IMR-90 (cell line): ENCODE measurements around the gene GABRG2. TPM values are rescaled to one million over a fixed set of nuclear protein-coding genes. Genes with fewer than 3 reads are reported as not detected.

ENCODE experiments used
- ATAC-seq: fragments of 200-7000 bp; cut with Tn5 transposase; 2 replicates; pipeline ENCODE4 v1.9.1; 2020; ENCODE audit warnings: low read depth, mild to moderate bottlenecking, moderate library complexity
- BruUV-seq: library from RNA; stranded (reverse); fragments of 400-500 nt; replicated peaks from 2 replicates; lab custom pipeline; 2021; lab: Mats Ljungman, UMichigan
- CTCF ChIA-PET: fragments of 300-600 bp; formaldehyde crosslinking; extraction: SDS; loops from one replicate; lab custom pipeline; 2021; ENCODE audit warnings: antibody characterized with exemption; lab: Yijun Ruan, JAX
- POLR2A ChIA-PET: fragments of 300-600 bp; sonication (Branson Sonifier 250); formaldehyde crosslinking; loops from one replicate; lab custom pipeline; 2022; ENCODE audit warnings: antibody characterized with exemption; ENCODE audit not compliant: unreplicated experiment; lab: Charles Lee
- DNase-seq: peaks from one replicate; pipeline ENCODE4 v3.0.0; 2013
- H2AFZ ChIP-seq: replicated peaks from 2 replicates; pipeline ENCODE3; 2013; ENCODE audit warnings: low read length, mild to moderate bottlenecking; ENCODE audit not compliant: poor library complexity
- H2AK5ac ChIP-seq: 2 replicates; pipeline ENCODE4 v1.6.1; 2013; ENCODE audit warnings: low read depth, low read length, inconsistent platforms
- H2AK9ac ChIP-seq: replicated peaks from 2 replicates; pipeline ENCODE3; 2013; ENCODE audit warnings: mild to moderate bottlenecking, low read depth, low read length, moderate library complexity; ENCODE audit not compliant: poor library complexity
- H2BK120ac ChIP-seq: 2 replicates; pipeline ENCODE4 v1.6.1; 2013; ENCODE audit warnings: low read depth, low read length, inconsistent platforms
- H2BK15ac ChIP-seq: 3 replicates; pipeline ENCODE4 v1.6.1; 2013; ENCODE audit warnings: low read depth, low read length, inconsistent platforms
- H2BK20ac ChIP-seq: 2 replicates; pipeline ENCODE4 v1.6.1; 2013; ENCODE audit warnings: low read depth, mild to moderate bottlenecking, inconsistent platforms, low read length, moderate library complexity
- H2BK5ac ChIP-seq: 2 replicates; pipeline ENCODE4 v1.6.1; 2013; ENCODE audit warnings: mild to moderate bottlenecking, low read depth, low read length, inconsistent platforms; ENCODE audit not compliant: poor library complexity, severe bottlenecking
- H3K14ac ChIP-seq: replicated peaks from 2 replicates; pipeline ENCODE4 v1.6.1; 2013; ENCODE audit warnings: low read depth, low read length, inconsistent platforms
- H3K18ac ChIP-seq: 2 replicates; pipeline ENCODE4 v1.6.1; 2013; ENCODE audit warnings: low read depth, low read length, control low read depth
- H3K23ac ChIP-seq: 2 replicates; pipeline ENCODE4 v1.6.1; 2013; ENCODE audit warnings: low read depth, low read length, inconsistent platforms
- H3K27ac ChIP-seq: 2 replicates; pipeline ENCODE4 v1.5.1; 2013; ENCODE audit warnings: mild to moderate bottlenecking, control low read depth, low read length; ENCODE audit not compliant: insufficient read depth
- H3K27me3 ChIP-seq: 2 replicates; pipeline ENCODE4 v1.6.1; 2013; ENCODE audit warnings: low read length; ENCODE audit not compliant: control insufficient read depth, insufficient read depth
- H3K36me3 ChIP-seq: 2 replicates; pipeline ENCODE4 v1.6.1; 2013; ENCODE audit warnings: low read length, mixed read lengths; ENCODE audit not compliant: control insufficient read depth, insufficient read depth
- H3K4ac ChIP-seq: 2 replicates; pipeline ENCODE4 v1.6.1; 2013; ENCODE audit warnings: low read depth, low read length, inconsistent platforms
- H3K4me1 ChIP-seq: 2 replicates; pipeline ENCODE4 v1.6.1; 2013; ENCODE audit warnings: low read length, mixed read lengths; ENCODE audit not compliant: control insufficient read depth, insufficient read depth
- H3K4me2 ChIP-seq: 2 replicates; pipeline ENCODE4 v1.6.1; 2013; ENCODE audit warnings: low read depth, mild to moderate bottlenecking, control low read depth, low read length, moderate library complexity
- H3K4me3 ChIP-seq: 2 replicates; pipeline ENCODE4 v1.5.1; 2013; ENCODE audit warnings: low read depth, mild to moderate bottlenecking, control low read depth, low read length, moderate library complexity; ENCODE audit not compliant: insufficient read depth
- H3K56ac ChIP-seq: 2 replicates; pipeline ENCODE4 v1.6.1; 2013; ENCODE audit warnings: low read length, inconsistent platforms; ENCODE audit not compliant: insufficient read depth; ENCODE audit errors: extremely low read depth
- H3K79me1 ChIP-seq, 2 experiments: 2 replicates each; pipeline ENCODE4 v1.6.1; 2013; ENCODE audit warnings: low read length in 2 of 2, inconsistent platforms in 1 of 2, low read depth in 1 of 2
- H3K9ac ChIP-seq: 2 replicates; pipeline ENCODE4 v1.6.1; 2013; ENCODE audit warnings: low read depth, low read length, control low read depth
- H3K9me1 ChIP-seq: 2 replicates; pipeline ENCODE4 v1.6.1; 2013; ENCODE audit warnings: low read length, inconsistent platforms; ENCODE audit not compliant: insufficient read depth
- H3K9me3 ChIP-seq: 2 replicates; pipeline ENCODE4 v1.6.1; 2013; ENCODE audit warnings: low read length; ENCODE audit not compliant: control insufficient read depth, insufficient read depth
- H4K20me1 ChIP-seq: 2 replicates; pipeline ENCODE4 v1.6.1; 2013; ENCODE audit warnings: low read length, inconsistent platforms; ENCODE audit not compliant: insufficient read depth
- H4K5ac ChIP-seq: 2 replicates; pipeline ENCODE4 v1.6.1; 2013; ENCODE audit warnings: mild to moderate bottlenecking, low read depth, low read length, control low read depth
- H4K8ac ChIP-seq, 2 experiments: 2 replicates each; pipeline ENCODE4 v1.6.1; 2013; ENCODE audit warnings: low read depth in 2 of 2, low read length in 2 of 2, control low read depth in 1 of 2, inconsistent platforms in 1 of 2
- H4K91ac ChIP-seq: 2 replicates; pipeline ENCODE4 v1.6.1; 2013; ENCODE audit warnings: low read depth, low read length, inconsistent platforms; ENCODE audit not compliant: insufficient read depth
- BHLHE40 ChIP-seq: fragments of 150-350 bp; IDR thresholded peaks from 2 replicates; pipeline ENCODE4 v1.6.1; 2016; ENCODE audit warnings: mild to moderate bottlenecking, low read depth, low read length
- CHD1 ChIP-seq: IDR thresholded peaks from 2 replicates; pipeline ENCODE4 v1.6.1; 2012; ENCODE audit warnings: low read depth, low read length, improper control_type of control experiment
- MAFK ChIP-seq: IDR thresholded peaks from 2 replicates; pipeline ENCODE4 v1.6.1; 2012; ENCODE audit warnings: low read depth, low read length, improper control_type of control experiment
- MAZ ChIP-seq: IDR thresholded peaks from 2 replicates; pipeline ENCODE4 v1.6.1; 2012; ENCODE audit warnings: low read depth, mild to moderate bottlenecking, low read length, improper control_type of control experiment, moderate library complexity, borderline replicate concordance
- NFE2L2 ChIP-seq: fragments of 150-350 bp; IDR thresholded peaks from 2 replicates; pipeline ENCODE4 v1.6.1; 2016; ENCODE audit warnings: low read depth, mild to moderate bottlenecking, low read length
- POLR2A ChIP-seq: IDR thresholded peaks from 2 replicates; pipeline ENCODE4 v1.6.1; 2012; ENCODE audit warnings: mild to moderate bottlenecking, low read depth, low read length
- RAD21 ChIP-seq: IDR thresholded peaks from 2 replicates; pipeline ENCODE4 v1.6.1; 2012; ENCODE audit warnings: low read length, improper control_type of control experiment
- RFX5 ChIP-seq: IDR thresholded peaks from 2 replicates; pipeline ENCODE4 v1.8.0; 2012; ENCODE audit warnings: low read depth, mild to moderate bottlenecking, low read length, moderate library complexity
- SMC3 ChIP-seq: fragments of 150-350 bp; IDR thresholded peaks from 2 replicates; pipeline ENCODE4 v1.6.1; 2016; ENCODE audit warnings: low read depth, mild to moderate bottlenecking, antibody characterized with exemption, low read length, moderate library complexity
- WGBS, 2 experiments: methylation state at CpG; one replicate each; pipeline versions ENCODE4 v1.1.5 to v1.1.7; 2013; ENCODE audit warnings: missing lambda C conversion rate in 2 of 2; ENCODE audit not compliant: insufficient read length in 1 of 2; ENCODE audit errors: extremely low coverage in 2 of 2; 5-methylcytosine and 5-hydroxymethylcytosine counted together
- dilution Hi-C: fragments of 300-500 bp; cut with HindIII; formaldehyde crosslinking; loops from one replicate; pipeline ENCODE4 v1.14.3; 2018; ENCODE audit warnings: low sequenced_read_pairs; ENCODE audit not compliant: unreplicated experiment
- in situ Hi-C: fragments of 300-500 bp; cut with MboI; formaldehyde crosslinking; loops from 3 replicates; pipeline ENCODE4 v1.14.3; 2019; ENCODE audit warnings: low sequenced_read_pairs, inconsistent platforms, mixed read lengths
- intact Hi-C: fragments of 100-400 bp; cut with micrococcal nuclease; formaldehyde crosslinking; loops from 2 replicates; pipeline ENCODE4 v1.10.0; 2022
- polyA plus RNA-seq, 3 experiments: library from polyadenylated mRNA; depleted of rRNA; stranded (reverse); fragments of >200 nt; gene quantifications; 2 replicates each; pipeline ENCODE4 v1.2.3, GENCODE V29; 2012; ENCODE audit warnings: low replicate concordance in 1 of 3
- total RNA-seq: library from RNA; depleted of rRNA; stranded (reverse); fragments of >200 nt; gene quantifications from 2 replicates; pipeline ENCODE4 v1.2.3, GENCODE V29; 2012

Gene GABRG2
- total and polyA plus RNA-seq, 2 of the 4 experiments (the other 2 are of a cell fraction), result not detected

DNA sequence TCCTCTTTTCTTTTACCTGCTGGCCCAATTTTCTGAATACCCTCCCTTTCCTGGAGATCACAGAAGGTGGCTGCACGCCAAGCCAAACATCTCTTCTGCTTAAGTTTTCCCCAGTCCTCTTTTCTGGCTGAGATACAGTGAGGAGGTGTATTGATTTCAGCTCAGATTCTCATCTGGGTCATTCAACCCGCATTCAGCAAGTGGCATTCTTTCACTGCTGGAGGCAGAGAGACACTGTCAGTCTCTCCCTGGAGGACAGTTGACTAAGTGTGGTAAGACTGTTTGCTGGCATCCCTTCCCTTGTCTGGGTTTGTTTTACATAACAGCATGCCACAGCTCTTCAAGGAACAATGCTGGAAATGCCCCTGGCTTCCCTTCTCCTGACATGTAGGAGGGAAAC lies 60.5 kb downstream of the GABRG2 start:
- H3K27me3 ChIP-seq, result no peaks in the 10 kb centered on the region
- no peak overlapping the region for H4K8ac ChIP-seq
- DNase-seq (no peak), ATAC-seq (no peak)
- H2BK15ac ChIP-seq, result no peak overlapping the region
- BruUV-seq, result no TSS peak
- no peak overlapping the region for H3K27ac ChIP-seq
- dilution Hi-C loops (no loop called here), in situ Hi-C loops (no loop called here), intact Hi-C loops (no loop called here)
- no peaks in the 10 kb centered on the region for H3K9me1 ChIP-seq
- H3K9me3 ChIP-seq, result peaks cover 4% of the 10 kb centered on the region
- H3K79me1 ChIP-seq, result no peaks in the 10 kb centered on the region
- no peak overlapping the region for H2BK5ac ChIP-seq
- no peak overlapping the region for H3K4me2 ChIP-seq
- H3K56ac ChIP-seq, result no peak overlapping the region
- H2AK9ac ChIP-seq, result no peak overlapping the region
- no peak overlapping the region for H3K4ac ChIP-seq
- no peak for TF ChIP-seq POLR2A
- TF ChIP-seq NFE2L2, result no peak
- no peak for TF ChIP-seq RFX5
- no peak for TF ChIP-seq MAZ
- TF ChIP-seq RAD21, result no peak
- no peak for TF ChIP-seq SMC3
- no peak for TF ChIP-seq BHLHE40
- TF ChIP-seq CHD1, result no peak
- no peak for TF ChIP-seq MAFK
- ChIA-PET CTCF (no interaction called here), POLR2A (no interaction called here)
- H3K36me3 ChIP-seq, result no peaks in the 10 kb centered on the region
- H4K91ac ChIP-seq, result no peak overlapping the region
- no CpG with 5 or more reads among the region's 2 CpGs for WGBS, 2 experiments
- no peak overlapping the region for H3K14ac ChIP-seq
- no peak overlapping the region for H3K9ac ChIP-seq
- no peak overlapping the region for H2AFZ ChIP-seq
- H3K18ac ChIP-seq, result no peak overlapping the region
- no peak overlapping the region for H2AK5ac ChIP-seq
- H2BK20ac ChIP-seq, result no peak overlapping the region
- no peaks in the 10 kb centered on the region for H4K20me1 ChIP-seq
- H3K4me3 ChIP-seq, result no peak overlapping the region
- no peak overlapping the region for H2BK120ac ChIP-seq
- H3K4me1 ChIP-seq, result no peaks in the 10 kb centered on the region
- no peak overlapping the region for H4K5ac ChIP-seq
- no peak overlapping the region for H3K23ac ChIP-seq
